CD4-positive, alpha-beta T cell (primary cell): ENCODE results near the gene MTFMT. TPM values are rescaled to one million over a fixed set of nuclear protein-coding genes. Genes with fewer than 3 reads are reported as not detected.

ENCODE experiments used
- ATAC-seq: fragments of 200-7000 bp; cut with Tn5 transposase; one replicate; pipeline ENCODE4 v1.10.0; 2022; ENCODE audit warnings: mild to moderate bottlenecking; ENCODE audit not compliant: poor library complexity
- CTCF ChIA-PET: fragments of 350-600 bp; sonication (Branson Sonifier 250); formaldehyde crosslinking; loops from one replicate; lab custom pipeline; 2021; ENCODE audit warnings: antibody characterized with exemption, inconsistent platforms; lab: Charles Lee
- POLR2A ChIA-PET: fragments of 350-600 bp; sonication (Branson Sonifier 250); formaldehyde crosslinking; loops from one replicate; lab custom pipeline; 2021; ENCODE audit warnings: antibody characterized with exemption, inconsistent platforms; lab: Charles Lee
- DNase-seq, 14 experiments: peaks; one replicate each; pipeline ENCODE4 v3.0.0-alpha.2; 2013 to 2020; ENCODE audit warnings: mixed read lengths in 2 of 14
- H3K27ac ChIP-seq, 2 donors: one replicate each; pipeline versions ENCODE4 v1.5.1 to v1.7.0; 2013; ENCODE audit warnings: low read length in 2 of 2, low read depth in 1 of 2, mild to moderate bottlenecking in 1 of 2
- H3K27me3 ChIP-seq, 2 experiments: 1 replicate in 1 of 2; 2 replicates in 1 of 2; pipeline versions ENCODE4 v1.6.1 to v1.7.0; 2013; ENCODE audit warnings: low read length in 2 of 2, control low read depth in 1 of 2, mild to moderate bottlenecking in 1 of 2, moderate library complexity in 1 of 2; ENCODE audit not compliant: insufficient read depth in 2 of 2, control insufficient read depth in 1 of 2
- H3K36me3 ChIP-seq: one replicate; pipeline ENCODE4 v1.6.1; 2013; ENCODE audit warnings: low read length, control low read depth; ENCODE audit not compliant: insufficient read depth
- H3K4me1 ChIP-seq: one replicate; pipeline ENCODE4 v1.6.1; 2013; ENCODE audit warnings: low read length, control low read depth; ENCODE audit not compliant: insufficient read depth
- H3K4me3 ChIP-seq: one replicate; pipeline ENCODE4 v1.5.1; 2013; ENCODE audit warnings: mild to moderate bottlenecking, low read length, moderate library complexity
- H3K9me3 ChIP-seq, 2 experiments: 1 replicate in 1 of 2; 2 replicates in 1 of 2; pipeline versions ENCODE4 v1.6.1 to v1.7.0; 2013; ENCODE audit warnings: low read length in 2 of 2, mild to moderate bottlenecking in 2 of 2, control low read depth in 1 of 2, moderate library complexity in 1 of 2; ENCODE audit not compliant: control insufficient read depth in 1 of 2, insufficient read depth in 1 of 2
- H3K27ac Mint-ChIP-seq: one replicate; pipeline ENCODE4 v1.8.0; 2020; ENCODE audit warnings: mixed read lengths
- H3K27me3 Mint-ChIP-seq: one replicate; pipeline ENCODE4 v1.8.0; 2021; ENCODE audit warnings: mixed read lengths
- H3K36me3 Mint-ChIP-seq: one replicate; pipeline ENCODE4 v1.8.0; 2021; ENCODE audit warnings: low read depth, mixed read lengths
- H3K4me1 Mint-ChIP-seq: one replicate; pipeline ENCODE4 v1.8.0; 2021; ENCODE audit warnings: low read depth, mixed read lengths
- H3K4me3 Mint-ChIP-seq: one replicate; pipeline ENCODE4 v1.8.0; 2020; ENCODE audit warnings: mild to moderate bottlenecking, mixed read lengths
- H3K9me3 Mint-ChIP-seq: one replicate; pipeline ENCODE4 v1.8.0; 2020; ENCODE audit warnings: mixed read lengths
- CTCF ChIP-seq: fragments of 200-600 bp; IDR thresholded peaks from one replicate; pipeline ENCODE4 v1.8.0; 2022; ENCODE audit warnings: antibody characterized with exemption, mild to moderate bottlenecking
- intact Hi-C, 2 experiments: fragments of 100-400 bp; cut with DNase I in 1 of 2; cut with micrococcal nuclease in 1 of 2; formaldehyde crosslinking; loops; one replicate each; pipeline versions ENCODE4 v1.15.1 to v1.9.0; 2023 to 2025; cut with DNase I, micrococcal nuclease
- total RNA-seq, 174 experiments: library from RNA in 2 of 174; stranded (reverse) in 2 of 174; gene quantifications; one replicate each; pipeline ENCODE4 v1.2.3 and lab custom pipeline; 2021 to 2026

The MTFMT gene
- total RNA-seq, 2 experiments from 2014 or later = 3.4 to 5.8 TPM

- peaks cover under 1% of the 10 kb centered on the region for H3K36me3 Mint-ChIP-seq
- no peak overlapping the region for H3K4me3 Mint-ChIP-seq
Measured at GRCh38 chr15:64997745-64998375, 31.6 kb downstream of the MTFMT start.

GRCh38 chr15:64997066-64997465, 32.4 kb downstream of the MTFMT start:
- no peaks in the 10 kb centered on the region for H3K27me3 ChIP-seq
- no peaks in the 10 kb centered on the region for H3K36me3 Mint-ChIP-seq
- no peaks in the 10 kb centered on the region for H3K27me3 Mint-ChIP-seq
- H3K36me3 ChIP-seq = no peaks in the 10 kb centered on the region
- no peaks in the 10 kb centered on the region for H3K4me1 Mint-ChIP-seq
- ChIA-PET CTCF (no interaction called here), POLR2A (no interaction called here)
- peaks cover 4% of the 10 kb centered on the region for H3K4me1 ChIP-seq
- no peaks in the 10 kb centered on the region for H3K9me3 Mint-ChIP-seq
- TF ChIP-seq CTCF = no peak
- no peak for DNase-seq
- intact Hi-C loops = loop anchor here in 1 of 2 experiments (10.0 kb wide), 1 partner anchor 902 kb away; the partner anchor contains the start of genes CIAO2A and SNX1
- no peak overlapping the region for H3K27ac Mint-ChIP-seq
- no peak for ATAC-seq
- no peaks in the 10 kb centered on the region for H3K9me3 ChIP-seq
- H3K27ac ChIP-seq = no peak overlapping the region
- H3K4me3 ChIP-seq = no peak overlapping the region
- H3K4me3 Mint-ChIP-seq = no peak overlapping the region

More at GRCh38 chr15:64997745-64998375, 31.6 kb downstream of the MTFMT start:
- Histone ChIP-seq H3K27me3 (no peaks in the 10 kb centered on the region), H3K4me1 (peaks cover 3% of the 10 kb centered on the region), H3K36me3 (peaks cover 4% of the 10 kb centered on the region), H3K4me3 (no peak overlapping the region), H3K27ac (no peak overlapping the region), H3K9me3 (no peaks in the 10 kb centered on the region)
- TF ChIP-seq CTCF = no peak
- no peaks in the 10 kb centered on the region for H3K9me3 Mint-ChIP-seq
- CTCF ChIA-PET = no interaction called here
- no peaks in the 10 kb centered on the region for H3K27me3 Mint-ChIP-seq
- POLR2A ChIA-PET = no interaction called here
- H3K4me1 Mint-ChIP-seq = no peaks in the 10 kb centered on the region
- no peak overlapping the region for H3K27ac Mint-ChIP-seq
- ATAC-seq (no peak), DNase-seq (no peak)
- intact Hi-C loops = loop anchor here in 1 of 2 experiments (10.0 kb wide), 1 partner anchor 903 kb away; the partner anchor contains the start of genes CIAO2A and SNX1

GRCh38 chr15:64993290-64993689, 36.1 kb downstream of the MTFMT start:
- no peak for ATAC-seq
- intact Hi-C loops = loop anchor here in 1 of 2 experiments (5.0 to 10.0 kb wide), 3 partner anchors 304 to 898 kb away; partner anchors contain the start of genes CIAO2A, RNU5A-1, SNX1 and TRIP4
- CTCF ChIA-PET = interaction anchor here (0.8 kb wide), 1 partner anchor 22 kb away, joined by 5 read pairs; no protein-coding TSS in a partner anchor

More at GRCh38 chr15:64993290-64993689, 36.1 kb downstream of the MTFMT start:
- no peaks in the 10 kb centered on the region for H3K36me3 ChIP-seq
- no peak overlapping the region for H3K27ac ChIP-seq
- peaks cover 22% of the 10 kb centered on the region for H3K4me1 Mint-ChIP-seq
- no peak overlapping the region for H3K4me3 ChIP-seq
- no peaks in the 10 kb centered on the region for H3K27me3 ChIP-seq
- POLR2A ChIA-PET = no interaction called here
- peak overlapping the region; percentile 66 for H3K4me3 Mint-ChIP-seq
- H3K9me3 Mint-ChIP-seq = no peaks in the 10 kb centered on the region
- H3K4me1 ChIP-seq = peaks cover 16% of the 10 kb centered on the region
- no peak for TF ChIP-seq CTCF
- no peaks in the 10 kb centered on the region for H3K9me3 ChIP-seq
- H3K27me3 Mint-ChIP-seq = no peaks in the 10 kb centered on the region
- no peak for DNase-seq
- peaks cover 12% of the 10 kb centered on the region for H3K36me3 Mint-ChIP-seq
- peak overlapping the region; percentile 19 for H3K27ac Mint-ChIP-seq
